Upper lobe of right lung (tissue), 1 donor: ENCODE results near the gene DAAM1. TPM values are rescaled to one million over a fixed set of nuclear protein-coding genes. Genes with fewer than 3 reads are reported as not detected.

Experiments used
- ATAC-seq: fragments of 200-7000 bp; cut with Tn5 transposase; one replicate; pipeline ENCODE4 v1.9.1; 2020; ENCODE audit warnings: mild to moderate bottlenecking, moderate library complexity
- DNase-seq: peaks from one replicate; pipeline ENCODE4 v3.0.0-alpha.2; 2020
- H3K27ac ChIP-seq: fragments of 200-600 bp; one replicate; pipeline ENCODE4 v1.8.0; 2022
- H3K27me3 ChIP-seq: fragments of 200-600 bp; one replicate; pipeline ENCODE4 v1.8.0; 2022; ENCODE audit warnings: mild to moderate bottlenecking
- H3K36me3 ChIP-seq: fragments of 200-600 bp; one replicate; pipeline ENCODE4 v1.8.0; 2022
- H3K4me1 ChIP-seq: fragments of 200-600 bp; one replicate; pipeline ENCODE4 v1.8.0; 2022
- H3K4me3 ChIP-seq: fragments of 200-600 bp; one replicate; pipeline ENCODE4 v1.8.0; 2022; ENCODE audit warnings: mild to moderate bottlenecking
- H3K9me3 ChIP-seq: fragments of 200-600 bp; one replicate; pipeline ENCODE4 v1.8.0; 2022
- intact Hi-C: fragments of 100-400 bp; cut with DNase I; formaldehyde crosslinking; loops from one replicate; pipeline ENCODE4 v1.11.0; 2022
- total RNA-seq: library from RNA; stranded (reverse); fragmentation: NEBNext Ultra II Directional; extraction: Animal tissue kit (Norgen Biotek cat#: 25700); gene quantifications from one replicate; pipeline ENCODE4 v1.2.1, GENCODE V29; 2021
- TF ChIP-seq, protein P1 (sequence below): fragments of 200-600 bp; IDR thresholded peaks from one replicate; pipeline ENCODE4 v1.8.0; 2022; ENCODE audit warnings: antibody characterized with exemption
- donor health status: DM: no; HTN: yes; CAD: no; lungs with severe emphysema.

Gene DAAM1
- total RNA-seq, 1 donor from 2014 or later: 51.2 TPM

- H3K9me3 ChIP-seq: no peaks in the 10 kb centered on the region
- H3K27ac ChIP-seq: no peak overlapping the region
- no peak overlapping the region for H3K4me3 ChIP-seq
- DNase-seq (no peak), ATAC-seq (no peak)
- no peaks in the 10 kb centered on the region for H3K27me3 ChIP-seq
- H3K4me1 ChIP-seq: peaks cover 5% of the 10 kb centered on the region
- intact Hi-C loops: no loop called here
- H3K36me3 ChIP-seq: no peaks in the 10 kb centered on the region
- TF ChIP-seq, protein P1, sequence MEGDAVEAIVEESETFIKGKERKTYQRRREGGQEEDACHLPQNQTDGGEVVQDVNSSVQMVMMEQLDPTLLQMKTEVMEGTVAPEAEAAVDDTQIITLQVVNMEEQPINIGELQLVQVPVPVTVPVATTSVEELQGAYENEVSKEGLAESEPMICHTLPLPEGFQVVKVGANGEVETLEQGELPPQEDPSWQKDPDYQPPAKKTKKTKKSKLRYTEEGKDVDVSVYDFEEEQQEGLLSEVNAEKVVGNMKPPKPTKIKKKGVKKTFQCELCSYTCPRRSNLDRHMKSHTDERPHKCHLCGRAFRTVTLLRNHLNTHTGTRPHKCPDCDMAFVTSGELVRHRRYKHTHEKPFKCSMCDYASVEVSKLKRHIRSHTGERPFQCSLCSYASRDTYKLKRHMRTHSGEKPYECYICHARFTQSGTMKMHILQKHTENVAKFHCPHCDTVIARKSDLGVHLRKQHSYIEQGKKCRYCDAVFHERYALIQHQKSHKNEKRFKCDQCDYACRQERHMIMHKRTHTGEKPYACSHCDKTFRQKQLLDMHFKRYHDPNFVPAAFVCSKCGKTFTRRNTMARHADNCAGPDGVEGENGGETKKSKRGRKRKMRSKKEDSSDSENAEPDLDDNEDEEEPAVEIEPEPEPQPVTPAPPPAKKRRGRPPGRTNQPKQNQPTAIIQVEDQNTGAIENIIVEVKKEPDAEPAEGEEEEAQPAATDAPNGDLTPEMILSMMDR: no peak
These were observed 18.4 kb downstream of the DAAM1 start for GRCh38 chr14:59206892-59207291.

GRCh38 chr14:59207506-59207933 is 19.1 kb downstream of the DAAM1 start:
- Histone ChIP-seq H3K27me3 (no peaks in the 10 kb centered on the region), H3K4me1 (peaks cover 5% of the 10 kb centered on the region), H3K27ac (no peak overlapping the region), H3K4me3 (no peak overlapping the region), H3K36me3 (no peaks in the 10 kb centered on the region), H3K9me3 (no peaks in the 10 kb centered on the region)
- TF ChIP-seq, protein P1: no peak
- no peak for ATAC-seq
- no peak for DNase-seq
- intact Hi-C loops: no loop called here

- no peaks in the 10 kb centered on the region for H3K36me3 ChIP-seq
- ATAC-seq (no peak), DNase-seq (no peak)
- intact Hi-C loops: no loop called here
- H3K4me1 ChIP-seq: peaks cover 5% of the 10 kb centered on the region
- TF ChIP-seq, protein P1: no peak
- H3K4me3 ChIP-seq: no peak overlapping the region
- H3K27ac ChIP-seq: no peak overlapping the region
- no peaks in the 10 kb centered on the region for H3K9me3 ChIP-seq
- H3K27me3 ChIP-seq: no peaks in the 10 kb centered on the region
These were observed 19.9 kb downstream of the DAAM1 start for GRCh38 chr14:59208224-59208814.

GRCh38 chr14:59208954-59209353 is 20.5 kb downstream of the DAAM1 start:
- Histone ChIP-seq H3K9me3 (no peaks in the 10 kb centered on the region), H3K4me1 (peaks cover 5% of the 10 kb centered on the region)

DNA sequence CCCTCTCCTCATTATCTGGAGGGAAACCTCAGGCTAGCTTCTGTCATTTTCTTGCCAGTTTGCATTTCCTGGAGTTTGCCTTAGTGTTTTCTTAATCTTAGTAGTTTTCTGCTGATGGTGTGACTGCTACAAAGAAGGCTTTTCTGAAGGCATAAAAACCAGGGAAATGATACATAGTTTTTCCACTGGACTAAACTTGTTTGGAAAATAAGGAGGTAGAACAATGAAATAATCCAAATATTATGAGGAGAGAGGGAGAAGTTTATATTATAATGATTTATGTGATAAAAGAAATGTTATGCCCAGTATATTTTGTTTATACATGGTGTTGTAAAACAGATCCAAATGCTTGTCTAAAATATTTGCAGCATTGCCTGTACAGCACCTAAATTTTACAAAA is 22.2 kb downstream of the DAAM1 start:
- ATAC-seq (no peak), DNase-seq (no peak)
- H3K4me1 ChIP-seq: peaks cover 16% of the 10 kb centered on the region
- H3K27me3 ChIP-seq: no peaks in the 10 kb centered on the region
- no peak overlapping the region for H3K4me3 ChIP-seq
- H3K36me3 ChIP-seq: no peaks in the 10 kb centered on the region
- intact Hi-C loops: no loop called here
- H3K27ac ChIP-seq: no peak overlapping the region
- TF ChIP-seq, protein P1: no peak
- no peaks in the 10 kb centered on the region for H3K9me3 ChIP-seq

More at GRCh38 chr14:59208954-59209353, 20.5 kb downstream of the DAAM1 start:
- Histone ChIP-seq H3K36me3 (no peaks in the 10 kb centered on the region), H3K27ac (no peak overlapping the region), H3K4me3 (no peak overlapping the region), H3K27me3 (no peaks in the 10 kb centered on the region)
- TF ChIP-seq, protein P1: no peak
- intact Hi-C loops: no loop called here
- ATAC-seq (no peak), DNase-seq (no peak)
